HG02981 (cell line): Measurements from ENCODE around the gene ERICH6B.

Experiments used
- ATAC-seq: cut with Tn5 transposase; IDR thresholded peaks from one replicate; pipeline ENCODE4 v1.9.1; 2021; ENCODE audit warnings: mild to moderate bottlenecking, moderate library complexity; ENCODE audit not compliant: unreplicated experiment

Gene ERICH6B

GRCh38 chr13:45602183-45603170 is 13.1 kb downstream of the ERICH6B start:
- ATAC-seq, result no peak

GRCh38 chr13:45601680-45602079 is 13.9 kb downstream of the ERICH6B start:
- ATAC-seq, result no peak

- ATAC-seq, result no peak
These were observed 16.9 kb downstream of the ERICH6B start for GRCh38 chr13:45598597-45598996.

DNA sequence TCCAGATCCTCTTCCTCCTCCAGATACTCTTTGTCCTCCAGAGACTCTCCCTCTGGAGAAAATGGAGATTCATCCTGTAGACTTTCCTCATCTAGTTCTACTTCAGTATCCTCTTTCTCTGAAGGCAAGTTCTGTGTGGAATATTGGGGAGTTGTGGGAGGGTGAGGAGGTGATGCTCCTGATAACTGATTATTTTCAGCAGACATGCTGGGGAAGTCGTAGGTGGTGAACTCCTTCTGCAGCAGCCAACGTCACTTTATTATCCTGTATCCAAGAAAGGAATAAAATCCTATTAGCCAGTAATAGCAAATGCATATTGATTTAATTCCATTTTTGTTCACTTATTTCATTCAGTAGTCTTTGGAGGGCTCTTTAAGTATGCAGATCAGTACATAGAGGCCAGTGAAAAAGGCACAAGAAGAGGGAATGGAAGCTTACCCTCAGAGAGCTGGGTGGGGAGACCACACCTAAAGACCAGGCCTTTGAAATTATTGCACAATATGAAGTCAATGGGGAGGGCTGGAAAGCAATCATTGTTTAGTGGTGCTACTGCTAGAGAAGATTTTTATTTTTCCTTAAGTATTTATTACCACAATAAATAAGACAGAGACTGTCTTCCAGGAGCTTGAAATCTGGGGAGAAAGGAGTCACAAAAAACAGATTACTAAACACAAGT is 18.6 kb downstream of the ERICH6B start:
- no peak for ATAC-seq

- ATAC-seq, result no peak
These were observed 19.6 kb downstream of the ERICH6B start for GRCh38 chr13:45595965-45596364.

DNA sequence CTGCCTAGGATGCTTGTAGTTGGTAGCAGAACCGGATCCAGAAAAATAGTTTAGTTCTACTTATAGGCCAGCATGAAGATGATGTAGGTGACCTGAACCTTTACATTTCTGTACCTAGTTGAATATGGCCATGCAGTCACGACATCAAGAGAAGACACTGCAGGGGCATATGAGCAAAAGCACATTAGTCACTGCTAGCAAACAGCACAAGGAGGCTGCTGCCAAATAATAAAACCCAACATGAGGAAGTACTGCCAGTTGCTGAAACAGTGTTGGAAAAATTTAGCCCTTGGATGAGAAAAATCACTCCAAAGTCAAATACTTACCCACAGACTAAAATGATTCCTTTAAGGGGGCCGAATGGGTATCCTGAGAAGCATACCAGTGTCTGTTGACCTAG is 20.8 kb downstream of the ERICH6B start:
- ATAC-seq, result no peak

- ATAC-seq, result no peak
These were observed 21.3 kb downstream of the ERICH6B start for GRCh38 chr13:45594227-45594626.

DNA sequence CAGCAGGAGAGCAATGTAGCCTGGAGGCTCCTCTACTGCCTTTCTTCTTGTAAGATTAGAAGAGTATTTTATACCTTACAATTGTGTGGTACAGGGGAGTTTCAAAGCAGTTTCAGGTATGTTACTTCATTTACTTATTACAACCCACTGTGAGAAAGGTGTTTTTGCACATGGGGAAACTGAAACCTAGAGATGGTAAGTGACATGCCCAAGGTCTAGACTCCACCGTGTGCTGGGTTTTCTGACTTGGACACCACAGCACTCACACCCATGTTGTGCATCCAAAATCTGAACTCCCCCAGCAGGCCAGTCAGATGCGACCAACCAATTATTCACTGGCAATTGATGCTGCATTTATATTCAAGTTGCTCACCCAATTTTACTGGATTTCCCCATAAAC is 22.8 kb downstream of the ERICH6B start:
- ATAC-seq, result no peak

DNA sequence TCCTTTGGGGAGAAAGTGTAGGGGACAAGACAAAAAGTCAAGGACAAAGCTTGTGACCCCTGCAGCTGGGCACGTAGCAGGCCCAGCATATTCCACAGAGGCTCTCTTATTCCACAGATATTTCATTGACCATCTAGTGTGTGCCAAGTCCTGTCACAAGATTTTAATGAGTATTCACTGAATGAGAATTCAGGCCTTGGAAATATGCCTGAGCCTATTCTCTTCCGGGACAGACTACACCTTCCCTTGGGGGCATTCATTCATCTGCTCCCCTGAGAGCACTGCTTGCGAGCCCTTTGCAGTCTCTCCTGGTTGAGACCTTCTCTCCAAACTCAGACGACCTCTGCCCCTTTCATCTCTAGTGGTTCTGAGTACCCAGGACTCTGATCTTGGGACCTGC is 25.5 kb downstream of the ERICH6B start:
- ATAC-seq, result no peak

DNA sequence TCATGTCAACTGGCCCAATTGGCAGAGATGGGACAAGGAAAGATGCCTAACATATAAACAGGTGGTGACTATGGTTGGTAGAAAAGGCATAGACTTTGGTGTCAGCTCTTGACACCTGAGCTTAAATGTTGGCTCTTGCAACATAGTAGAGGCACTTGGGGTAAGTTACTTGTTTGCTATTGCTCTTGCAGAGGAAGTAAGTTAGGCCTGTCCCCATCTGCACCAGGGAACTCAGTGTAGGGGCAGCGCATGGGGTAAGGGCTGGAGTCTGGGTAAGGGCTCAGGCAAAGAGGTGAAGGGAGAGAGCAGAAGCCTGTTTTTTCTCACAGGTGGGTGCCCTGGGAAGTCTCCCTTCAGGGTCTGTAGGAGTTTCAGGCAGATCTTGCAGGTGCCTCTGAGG is 27.6 kb downstream of the ERICH6B start:
- no peak for ATAC-seq

- no peak for ATAC-seq
These were observed 30.7 kb downstream of the ERICH6B start for GRCh38 chr13:45584816-45585215.

GRCh38 chr13:45582408-45583076 is 33.0 kb downstream of the ERICH6B start:
- ATAC-seq, result no peak

DNA sequence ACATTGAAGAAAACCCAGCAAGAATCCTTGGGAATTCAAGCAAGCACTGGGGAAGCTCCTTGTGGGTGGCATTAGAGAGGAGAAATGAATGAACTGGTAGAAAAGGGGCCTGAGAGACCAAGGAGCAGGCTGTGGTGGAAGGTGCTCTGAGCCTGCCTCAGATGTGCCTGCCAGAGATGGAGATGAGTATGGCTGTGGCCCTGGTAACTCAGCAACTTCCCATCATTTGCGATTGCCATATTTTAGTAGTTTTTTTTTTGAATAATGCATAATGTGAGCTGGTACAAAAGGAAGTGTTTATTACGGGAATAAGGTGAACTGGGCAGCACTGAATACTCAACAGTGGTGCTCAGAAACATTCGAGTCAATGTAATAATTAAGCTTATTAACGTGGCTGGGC is 39.1 kb downstream of the ERICH6B start:
- no peak for ATAC-seq

GRCh38 chr13:45575830-45576180 is 39.7 kb downstream of the ERICH6B start:
- no peak for ATAC-seq

GRCh38 chr13:45575146-45575829 is 40.3 kb downstream of the ERICH6B start:
- ATAC-seq, result no peak

- no peak for ATAC-seq
These were observed 50.2 kb downstream of the ERICH6B start for GRCh38 chr13:45565331-45565730.

DNA sequence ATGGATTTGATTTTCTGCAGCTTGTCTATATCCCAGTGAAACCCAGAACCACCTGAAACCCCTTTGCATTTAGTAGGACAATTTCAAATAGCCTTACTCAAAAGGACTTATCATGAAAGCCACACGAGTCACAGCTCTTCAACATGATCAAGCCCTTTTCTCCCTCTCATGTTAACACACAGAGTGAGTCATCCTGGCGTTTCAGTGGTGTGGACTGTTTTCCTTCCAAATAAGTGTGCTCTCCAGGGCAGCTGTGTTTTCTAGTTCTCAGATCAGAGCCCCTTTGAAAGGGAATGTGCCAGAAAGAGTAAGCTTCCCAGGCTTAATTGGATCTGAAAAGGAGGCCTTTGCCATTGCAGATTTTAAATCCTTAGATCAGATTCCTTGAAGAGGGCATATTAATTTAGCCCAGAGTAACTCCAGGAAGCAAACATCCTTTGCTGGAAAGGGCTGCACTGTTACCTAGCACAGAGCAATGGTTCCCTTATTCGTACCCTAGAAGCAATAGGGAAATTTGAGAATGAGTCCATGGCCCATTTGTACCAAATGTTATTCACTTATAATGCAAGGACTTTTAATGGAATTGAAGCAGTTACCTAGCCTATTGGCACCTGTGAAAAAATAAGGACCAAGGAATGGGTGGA is 51.3 kb downstream of the ERICH6B start:
- no peak for ATAC-seq

GRCh38 chr13:45554604-45555109 is 60.9 kb downstream of the ERICH6B start:
- ATAC-seq, result no peak

DNA sequence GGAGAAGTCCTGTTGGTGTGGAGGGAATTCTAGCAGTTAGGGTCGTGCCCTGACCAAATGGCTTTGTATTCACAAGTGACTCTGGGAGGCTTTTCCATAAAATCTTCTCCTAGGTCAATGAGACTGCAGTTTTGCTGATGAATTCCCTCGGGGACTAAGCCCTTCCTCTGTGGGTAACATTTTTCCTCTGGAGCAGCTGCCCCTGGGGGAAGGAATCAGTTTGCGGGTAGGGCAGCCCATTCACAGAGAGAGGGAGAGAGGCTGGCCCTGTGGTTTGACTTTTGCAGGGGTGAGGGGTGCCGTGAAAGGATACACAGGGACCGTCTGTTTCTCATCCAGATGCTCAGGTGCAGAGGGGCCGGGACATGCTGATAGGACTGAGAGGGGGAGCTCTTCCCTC is 67.3 kb downstream of the ERICH6B start:
- ATAC-seq, result no peak

GRCh38 chr13:45546410-45546765 is 69.2 kb downstream of the ERICH6B start:
- ATAC-seq, result no peak
